ENCODE results near the gene CSK.

The CSK gene

GRCh38 chr15:74828835-74829234 lies 47.0 kb downstream of the CSK start:
- no peak for DNase-seq

- DNase-seq = no peak
Observed at GRCh38 chr15:74829486-74829885, 47.6 kb downstream of the CSK start.

- no peak for DNase-seq
Observed at GRCh38 chr15:74829991-74830390, 48.1 kb downstream of the CSK start.

GRCh38 chr15:74830868-74831267 lies 49.0 kb downstream of the CSK start:
- no peak for DNase-seq

GRCh38 chr15:74831813-74832495 lies 50.1 kb downstream of the CSK start:
- DNase-seq = no peak

- no peak for DNase-seq
Observed at GRCh38 chr15:74832826-74833225, 50.9 kb downstream of the CSK start.

- no peak for DNase-seq
Observed at GRCh38 chr15:74833376-74834107, 51.7 kb downstream of the CSK start.

- DNase-seq = peak; percentile 13 to 56
Observed at GRCh38 chr15:74835312-74835823, 53.5 kb downstream of the CSK start.

- no peak for DNase-seq
Observed at GRCh38 chr15:74836846-74837245, 55.0 kb downstream of the CSK start.

- DNase-seq = no peak
Observed at GRCh38 chr15:74837482-74838136, 55.7 kb downstream of the CSK start.

GRCh38 chr15:74838137-74838516 lies 56.2 kb downstream of the CSK start:
- no peak for DNase-seq

- no peak for DNase-seq
Observed at GRCh38 chr15:74838746-74839525, 57.1 kb downstream of the CSK start.

GRCh38 chr15:74839526-74840395 lies 57.9 kb downstream of the CSK start:
- DNase-seq = no peak

- no peak for DNase-seq
Observed at GRCh38 chr15:74840851-74841775, 59.2 kb downstream of the CSK start.

GRCh38 chr15:74841891-74842373 lies 60.1 kb downstream of the CSK start:
- DNase-seq = no peak

- DNase-seq = peak; percentile 90 to 95
Observed at GRCh38 chr15:74842581-74843444, 60.9 kb downstream of the CSK start, which contains the start of gene ULK3. Gene ULK3, minus strand, starts transcription at chr15:74843156. Its CDS starts 51 bp downstream, at chr15:74843105.

GRCh38 chr15:74843445-74843828 lies 61.6 kb downstream of the CSK start:
- no peak for DNase-seq

- DNase-seq = peak in 1 of 2 experiments; percentile 13
Observed at GRCh38 chr15:74843891-74844299, 62.0 kb downstream of the CSK start.

Measured in stimulated activated CD4-positive, alpha-beta T cell treated with anti-CD3 and anti-CD28 coated beads, Interleukin-4, amount 100 ng/mL, for 4 hours (primary cell).